Neural cell (in vitro differentiated cells): ENCODE measurements around the gene ZFP36L2. TPM values are rescaled to one million over a fixed set of nuclear protein-coding genes. Genes with fewer than 3 reads are reported as not detected.

Experiments used
- H2AFZ ChIP-seq: fragments of 200-600, 300-800 bp; sonication (generic), shearing (Covaris generic); 2 replicates; pipeline ENCODE4 v1.6.0; 2014; ENCODE audit warnings: low read depth, mild to moderate bottlenecking, antibody characterized with exemption, low read length, moderate library complexity
- H3F3A ChIP-seq: fragments of 200-600 bp; shearing (Covaris generic); 2 replicates; pipeline ENCODE4 v1.6.1; 2016; ENCODE audit warnings: mild to moderate bottlenecking, moderate library complexity, mixed read lengths, antibody characterized with exemption, low read length; ENCODE audit not compliant: insufficient read depth, poor library complexity, severe bottlenecking
- H3K27ac ChIP-seq: fragments of 200-600, 300-800 bp; sonication (generic), shearing (Covaris generic); 2 replicates; pipeline ENCODE4 v1.5.1; 2014; ENCODE audit warnings: mild to moderate bottlenecking, low read length, moderate library complexity
- H3K27me3 ChIP-seq: fragments of 300-800, 200-600 bp; sonication (generic), shearing (Covaris generic); 2 replicates; pipeline ENCODE4 v1.6.0; 2014; ENCODE audit warnings: mild to moderate bottlenecking, low read depth, low read length, moderate library complexity; ENCODE audit not compliant: insufficient read depth
- H3K36me3 ChIP-seq: fragments of 300-800, 200-600 bp; sonication (generic), shearing (Covaris generic); 2 replicates; pipeline ENCODE4 v1.5.1; 2014; ENCODE audit warnings: mild to moderate bottlenecking, antibody characterized with exemption, low read length, moderate library complexity; ENCODE audit not compliant: insufficient read depth
- H3K4me2 ChIP-seq: fragments of 300-800, 200-600 bp; sonication (generic), shearing (Covaris generic); 2 replicates; pipeline ENCODE4 v1.6.0; 2014; ENCODE audit warnings: mild to moderate bottlenecking, low read length
- H3K4me3 ChIP-seq: fragments of 300-800, 200-600 bp; sonication (generic), shearing (Covaris generic); 2 replicates; pipeline ENCODE4 v1.5.1; 2014; ENCODE audit warnings: mild to moderate bottlenecking, low read length, moderate library complexity
- H3K79me2 ChIP-seq: fragments of 200-600 bp; shearing (Covaris generic); replicated peaks from 2 replicates; pipeline ENCODE4 v1.6.0; 2014; ENCODE audit warnings: mild to moderate bottlenecking, low read length, moderate library complexity; ENCODE audit not compliant: insufficient read depth
- H3K9ac ChIP-seq: fragments of 300-800, 200-600 bp; sonication (generic), shearing (Covaris generic); 2 replicates; pipeline ENCODE4 v1.6.1; 2016; ENCODE audit warnings: mild to moderate bottlenecking, low read length, mixed read lengths
- H3K9me2 ChIP-seq: fragments of 200-600 bp; shearing (Covaris generic); 2 replicates; pipeline ENCODE4 v1.6.1; 2016; ENCODE audit warnings: mild to moderate bottlenecking, low read length, mixed read lengths; ENCODE audit not compliant: insufficient read depth
- H3K9me3 ChIP-seq: fragments of 200-600, 300-800 bp; sonication (generic), shearing (Covaris generic); 2 replicates; pipeline ENCODE4 v1.6.1; 2016; ENCODE audit warnings: mild to moderate bottlenecking, mixed run types, low read length, moderate library complexity, mixed read lengths
- H4K20me1 ChIP-seq: fragments of 200-600 bp; shearing (Covaris generic); 2 replicates; pipeline ENCODE4 v1.6.1; 2016; ENCODE audit warnings: mild to moderate bottlenecking, mixed run types; ENCODE audit not compliant: insufficient read depth
- EP300 ChIP-seq: fragments of 450-650 bp; conservative IDR thresholded peaks from 2 replicates; pipeline ENCODE4 v1.6.1; 2014; ENCODE audit warnings: antibody characterized with exemption, mild to moderate bottlenecking, moderate library complexity; ENCODE audit not compliant: poor library complexity, severe bottlenecking
- EZH2 ChIP-seq: fragments of 200-600, 300-800 bp; shearing (Covaris generic), sonication (generic); IDR thresholded peaks from 2 replicates; pipeline ENCODE4 v1.6.1; 2014; ENCODE audit warnings: antibody characterized with exemption, low read length, borderline replicate concordance, mild to moderate bottlenecking; ENCODE audit not compliant: insufficient read depth, poor library complexity, severe bottlenecking
- MXI1 ChIP-seq: fragments of 450-650 bp; conservative IDR thresholded peaks from 2 replicates; pipeline ENCODE4 v1.6.1; 2014; ENCODE audit warnings: antibody characterized with exemption, mild to moderate bottlenecking; ENCODE audit not compliant: poor library complexity, severe bottlenecking
- POLR2AphosphoS5 ChIP-seq: IDR thresholded peaks from 2 replicates; pipeline ENCODE4 v1.6.1; 2012
- RAD21 ChIP-seq: fragments of 450-650 bp; conservative IDR thresholded peaks from 2 replicates; pipeline ENCODE4 v1.6.1; 2014; ENCODE audit warnings: antibody characterized with exemption, mild to moderate bottlenecking, moderate library complexity
- SMC3 ChIP-seq: fragments of 450-650 bp; conservative IDR thresholded peaks from 2 replicates; pipeline ENCODE4 v1.6.1; 2014; ENCODE audit warnings: antibody characterized with exemption, mild to moderate bottlenecking, moderate library complexity; ENCODE audit not compliant: poor library complexity
- TAF1 ChIP-seq: IDR thresholded peaks from 2 replicates; pipeline ENCODE4 v1.6.1; 2012; ENCODE audit warnings: low read depth
- polyA plus RNA-seq: library from polyadenylated mRNA; depleted of rRNA; stranded (reverse); fragments of >200 nt; gene quantifications from 2 replicates; pipeline ENCODE4 v1.2.3, GENCODE V29; 2014
- TF ChIP-seq, protein P1 (sequence below): fragments of 450-650 bp; IDR thresholded peaks from 2 replicates; pipeline ENCODE4 v1.5.1; 2014; ENCODE audit warnings: antibody characterized with exemption, mild to moderate bottlenecking, moderate library complexity; ENCODE audit not compliant: poor library complexity, severe bottlenecking
- TF ChIP-seq, protein P2 (sequence below): IDR thresholded peaks from 2 replicates; pipeline ENCODE4 v1.6.1; 2012; ENCODE audit warnings: borderline replicate concordance

The ZFP36L2 gene
- polyA plus RNA-seq, 1 donor from 2014 or later, result 0.33 TPM

DNA sequence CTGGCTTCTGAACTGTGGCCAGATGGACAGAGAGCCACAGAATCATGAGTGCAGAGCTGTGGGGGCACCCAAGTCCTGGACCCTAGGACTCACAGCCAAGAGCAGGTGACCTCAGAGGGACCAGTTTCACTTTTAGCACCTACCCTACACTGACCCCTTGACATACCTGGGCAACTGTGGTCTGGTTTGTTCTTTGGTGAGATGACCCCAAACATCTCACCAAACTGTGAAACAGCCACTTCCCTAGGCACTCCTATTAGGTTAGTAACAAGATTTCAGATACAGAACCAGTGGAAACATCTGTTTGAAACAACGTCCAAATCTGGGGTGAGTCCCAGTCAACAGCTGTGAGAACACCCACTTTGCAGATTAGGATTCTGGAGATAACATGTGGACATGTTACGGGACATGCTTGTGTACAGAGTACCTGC is 1.9 kb upstream of the ZFP36L2 start:
- Histone ChIP-seq H3K4me2 (no peak overlapping the region), H3K4me3 (no peak overlapping the region), H3K9ac (no peak overlapping the region)

DNA sequence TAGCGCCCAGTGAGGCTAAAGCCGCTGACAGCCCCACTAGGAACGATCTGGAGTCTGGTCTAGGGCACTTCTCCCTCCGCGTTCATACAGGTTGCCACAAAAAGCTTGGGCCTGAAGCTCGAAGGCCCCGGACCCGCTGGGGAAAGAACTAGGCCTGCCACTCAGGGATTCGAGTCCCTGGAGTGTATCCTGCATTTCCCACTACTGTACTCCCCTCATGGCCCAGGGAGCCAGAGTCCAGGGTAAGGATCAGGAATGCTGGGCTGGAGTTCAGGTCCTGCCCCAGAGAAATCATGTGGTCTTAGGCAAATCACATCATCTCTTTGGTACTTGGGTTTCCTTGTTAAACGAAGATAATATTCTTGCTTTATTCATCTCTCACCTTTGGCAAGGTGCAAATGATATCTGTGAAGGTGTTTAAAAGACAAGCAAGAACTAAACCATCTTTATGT is 1.4 kb upstream of the ZFP36L2 start:
- peaks cover 6% of the 10 kb centered on the region for H3F3A ChIP-seq
- no peak overlapping the region for H2AFZ ChIP-seq
- H3K79me2 ChIP-seq, result peaks cover 9% of the 10 kb centered on the region
- peak overlapping the region; percentile 81 for H3K4me3 ChIP-seq
- no peaks in the 10 kb centered on the region for H3K9me2 ChIP-seq
- H3K4me2 ChIP-seq, result no peak overlapping the region
- TF ChIP-seq RAD21 (no peak), MXI1 (no peak), TAF1 (no peak), EZH2 (no peak), POLR2AphosphoS5 (no peak), SMC3 (no peak), EP300 (no peak)
- TF ChIP-seq, protein P1, sequence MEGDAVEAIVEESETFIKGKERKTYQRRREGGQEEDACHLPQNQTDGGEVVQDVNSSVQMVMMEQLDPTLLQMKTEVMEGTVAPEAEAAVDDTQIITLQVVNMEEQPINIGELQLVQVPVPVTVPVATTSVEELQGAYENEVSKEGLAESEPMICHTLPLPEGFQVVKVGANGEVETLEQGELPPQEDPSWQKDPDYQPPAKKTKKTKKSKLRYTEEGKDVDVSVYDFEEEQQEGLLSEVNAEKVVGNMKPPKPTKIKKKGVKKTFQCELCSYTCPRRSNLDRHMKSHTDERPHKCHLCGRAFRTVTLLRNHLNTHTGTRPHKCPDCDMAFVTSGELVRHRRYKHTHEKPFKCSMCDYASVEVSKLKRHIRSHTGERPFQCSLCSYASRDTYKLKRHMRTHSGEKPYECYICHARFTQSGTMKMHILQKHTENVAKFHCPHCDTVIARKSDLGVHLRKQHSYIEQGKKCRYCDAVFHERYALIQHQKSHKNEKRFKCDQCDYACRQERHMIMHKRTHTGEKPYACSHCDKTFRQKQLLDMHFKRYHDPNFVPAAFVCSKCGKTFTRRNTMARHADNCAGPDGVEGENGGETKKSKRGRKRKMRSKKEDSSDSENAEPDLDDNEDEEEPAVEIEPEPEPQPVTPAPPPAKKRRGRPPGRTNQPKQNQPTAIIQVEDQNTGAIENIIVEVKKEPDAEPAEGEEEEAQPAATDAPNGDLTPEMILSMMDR, result no peak
- TF ChIP-seq, protein P2, sequence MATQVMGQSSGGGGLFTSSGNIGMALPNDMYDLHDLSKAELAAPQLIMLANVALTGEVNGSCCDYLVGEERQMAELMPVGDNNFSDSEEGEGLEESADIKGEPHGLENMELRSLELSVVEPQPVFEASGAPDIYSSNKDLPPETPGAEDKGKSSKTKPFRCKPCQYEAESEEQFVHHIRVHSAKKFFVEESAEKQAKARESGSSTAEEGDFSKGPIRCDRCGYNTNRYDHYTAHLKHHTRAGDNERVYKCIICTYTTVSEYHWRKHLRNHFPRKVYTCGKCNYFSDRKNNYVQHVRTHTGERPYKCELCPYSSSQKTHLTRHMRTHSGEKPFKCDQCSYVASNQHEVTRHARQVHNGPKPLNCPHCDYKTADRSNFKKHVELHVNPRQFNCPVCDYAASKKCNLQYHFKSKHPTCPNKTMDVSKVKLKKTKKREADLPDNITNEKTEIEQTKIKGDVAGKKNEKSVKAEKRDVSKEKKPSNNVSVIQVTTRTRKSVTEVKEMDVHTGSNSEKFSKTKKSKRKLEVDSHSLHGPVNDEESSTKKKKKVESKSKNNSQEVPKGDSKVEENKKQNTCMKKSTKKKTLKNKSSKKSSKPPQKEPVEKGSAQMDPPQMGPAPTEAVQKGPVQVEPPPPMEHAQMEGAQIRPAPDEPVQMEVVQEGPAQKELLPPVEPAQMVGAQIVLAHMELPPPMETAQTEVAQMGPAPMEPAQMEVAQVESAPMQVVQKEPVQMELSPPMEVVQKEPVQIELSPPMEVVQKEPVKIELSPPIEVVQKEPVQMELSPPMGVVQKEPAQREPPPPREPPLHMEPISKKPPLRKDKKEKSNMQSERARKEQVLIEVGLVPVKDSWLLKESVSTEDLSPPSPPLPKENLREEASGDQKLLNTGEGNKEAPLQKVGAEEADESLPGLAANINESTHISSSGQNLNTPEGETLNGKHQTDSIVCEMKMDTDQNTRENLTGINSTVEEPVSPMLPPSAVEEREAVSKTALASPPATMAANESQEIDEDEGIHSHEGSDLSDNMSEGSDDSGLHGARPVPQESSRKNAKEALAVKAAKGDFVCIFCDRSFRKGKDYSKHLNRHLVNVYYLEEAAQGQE, result no peak
- H3K9me3 ChIP-seq, result peaks cover 8% of the 10 kb centered on the region
- H3K36me3 ChIP-seq, result no peaks in the 10 kb centered on the region
- H4K20me1 ChIP-seq, result no peaks in the 10 kb centered on the region
- peak overlapping the region; percentile 57 for H3K9ac ChIP-seq
- H3K27ac ChIP-seq, result no peak overlapping the region
- H3K27me3 ChIP-seq, result peaks cover 46% of the 10 kb centered on the region

More for the DNA sequence above, 1.9 kb upstream of the ZFP36L2 start:
- Histone ChIP-seq H3F3A (peaks cover 6% of the 10 kb centered on the region), H4K20me1 (no peaks in the 10 kb centered on the region), H3K79me2 (peaks cover 8% of the 10 kb centered on the region), H3K27me3 (peaks cover 46% of the 10 kb centered on the region), H2AFZ (no peak overlapping the region), H3K27ac (no peak overlapping the region), H3K36me3 (no peaks in the 10 kb centered on the region), H3K9me2 (no peaks in the 10 kb centered on the region), H3K9me3 (peaks cover 8% of the 10 kb centered on the region)
- TF ChIP-seq POLR2AphosphoS5 (no peak), RAD21 (no peak), EP300 (no peak), TAF1 (no peak), MXI1 (no peak), EZH2 (no peak), SMC3 (no peak)
- TF ChIP-seq, protein P1, result no peak
- TF ChIP-seq, protein P2, result no peak
